ENCODE results near the gene KLRC1.
"Not testable (repeated sequence)": the region's sequence is repeated elsewhere in the genome, so short reads cannot be mapped to it uniquely, and the experiment has no call there.

KLRC1 gene

GRCh38 chr12:10409392-10409791, 43.8 kb downstream of the KLRC1 start, which contains the start of gene KLRC4:
KLRC4 (minus strand) TSS chr12:10409757; CDS start chr12:10409575, 182 bp downstream.
- no peak for DNase-seq

GRCh38 chr12:10408842-10409241, 44.3 kb downstream of the KLRC1 start:
- no peak for DNase-seq

DNA sequence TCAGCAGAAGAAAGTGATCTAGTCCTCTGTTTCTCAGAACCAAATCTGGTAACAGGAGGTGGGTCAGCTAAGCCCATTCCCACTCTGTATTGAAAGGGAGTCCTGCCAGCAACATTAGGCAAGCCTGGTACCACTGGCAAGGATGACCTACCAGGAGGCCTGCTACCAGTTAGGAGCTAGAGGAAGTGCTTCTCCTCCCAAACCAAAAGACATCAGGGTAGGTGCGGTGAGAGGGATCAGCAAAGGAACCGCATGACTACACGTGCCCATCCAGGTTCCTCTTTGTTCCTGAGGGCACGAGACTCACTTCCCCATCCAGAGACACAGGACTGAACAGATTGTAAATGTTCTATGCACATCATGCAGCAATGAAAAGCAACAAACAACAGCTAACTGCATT, 46.5 kb downstream of the KLRC1 start:
- DNase-seq = no peak

- DNase-seq = no peak
Observed at GRCh38 chr12:10405294-10405693, 47.9 kb downstream of the KLRC1 start.

DNA sequence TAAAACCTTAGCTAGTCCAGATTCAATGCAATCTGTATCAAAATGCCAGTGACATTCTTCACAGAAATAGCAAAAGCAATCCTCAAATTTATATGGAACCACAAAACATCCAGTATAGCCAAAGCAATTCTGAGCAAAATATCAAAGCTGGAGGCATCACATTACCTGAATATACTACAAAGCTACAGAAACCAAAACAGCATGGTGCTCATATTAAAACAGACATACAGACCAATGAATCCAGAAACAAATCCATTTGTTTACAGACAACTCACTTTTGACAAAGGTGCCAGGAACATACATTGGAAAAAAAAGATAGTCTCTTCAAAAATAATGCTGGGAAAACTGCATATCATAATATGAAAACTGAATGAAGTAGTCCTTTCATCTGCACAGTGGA, 48.4 kb downstream of the KLRC1 start:
- no peak for DNase-seq

DNA sequence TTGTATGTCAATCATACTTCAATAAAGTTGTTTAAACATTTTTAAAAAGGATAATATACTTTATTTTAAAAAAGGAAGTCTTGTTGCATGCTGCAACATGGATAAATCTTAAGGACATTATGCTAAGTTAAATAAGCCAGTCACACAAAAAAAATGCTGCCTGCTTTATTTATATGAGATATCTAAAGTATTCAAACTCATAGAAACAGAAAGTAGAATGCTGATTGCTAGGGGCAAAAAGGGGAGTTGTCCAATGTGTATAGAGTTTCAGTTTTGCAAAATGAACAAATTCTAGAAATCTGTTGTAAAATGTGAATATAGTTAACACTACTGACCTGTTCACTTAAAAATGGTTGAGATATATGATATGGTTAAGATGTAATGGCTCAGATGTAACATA, 52.3 kb downstream of the KLRC1 start:
- no peak for DNase-seq

GRCh38 chr12:10398168-10398567, 55.0 kb downstream of the KLRC1 start:
- DNase-seq = no peak

DNA sequence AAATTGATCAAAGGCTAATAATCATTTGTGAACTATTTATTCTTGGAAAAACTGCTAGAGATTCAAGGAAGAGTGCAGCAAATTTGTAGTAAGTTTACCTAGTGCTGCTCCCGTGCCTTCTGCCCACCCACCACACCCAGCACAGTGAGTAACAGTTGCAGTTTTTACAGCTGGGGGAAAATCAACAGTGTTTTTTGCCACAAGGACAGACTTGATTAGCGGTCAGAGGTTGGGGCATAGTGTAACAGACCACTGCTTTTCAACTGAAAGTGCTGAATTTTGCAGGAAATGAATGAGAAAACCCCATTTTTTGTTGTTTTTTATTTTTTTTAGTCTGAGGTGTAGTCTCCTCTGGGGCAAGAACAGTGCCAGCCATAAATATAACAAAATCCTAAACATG, 55.9 kb downstream of the KLRC1 start:
- DNase-seq = no peak

DNA sequence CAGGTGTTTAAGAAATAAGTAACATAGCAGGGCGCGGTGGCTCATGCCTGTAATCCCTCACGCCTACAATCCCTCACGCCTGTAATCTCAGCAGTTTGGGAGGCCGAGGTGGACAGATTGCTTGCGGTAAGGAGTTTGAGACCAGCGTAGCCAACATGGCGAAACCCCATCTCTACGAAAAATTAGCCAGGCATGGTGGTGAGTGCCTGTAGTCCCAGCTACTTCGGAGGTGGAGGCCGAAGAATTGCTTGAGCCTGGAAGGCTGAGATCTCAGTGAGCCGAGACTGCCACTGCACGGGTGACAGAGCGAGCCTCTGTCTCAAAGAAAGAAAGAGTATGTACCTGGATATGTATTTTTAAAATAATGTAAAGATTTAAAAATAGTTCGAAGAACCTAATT, 57.0 kb downstream of the KLRC1 start:
- DNase-seq = not testable (repeated sequence)

All from activated CD8-positive, alpha-beta memory T cell treated with anti-CD3 and anti-CD28 coated beads, Interleukin-2, amount 50 U/mL, for 4 hours (primary cell).